GM18907 (cell line): ENCODE measurements around the gene UNC5CL.
A peak's percentile ranks its signal among the peaks of the same experiment; 100 is the strongest.
"Not testable (repeated sequence)": the region's sequence is repeated elsewhere in the genome, so short reads cannot be mapped to it uniquely, and the experiment has no call there.

Experiments used
- ATAC-seq: cut with Tn5 transposase; IDR thresholded peaks from one replicate; pipeline ENCODE4 v1.9.1; 2021; ENCODE audit warnings: mild to moderate bottlenecking, moderate library complexity; ENCODE audit not compliant: unreplicated experiment

The UNC5CL gene

DNA sequence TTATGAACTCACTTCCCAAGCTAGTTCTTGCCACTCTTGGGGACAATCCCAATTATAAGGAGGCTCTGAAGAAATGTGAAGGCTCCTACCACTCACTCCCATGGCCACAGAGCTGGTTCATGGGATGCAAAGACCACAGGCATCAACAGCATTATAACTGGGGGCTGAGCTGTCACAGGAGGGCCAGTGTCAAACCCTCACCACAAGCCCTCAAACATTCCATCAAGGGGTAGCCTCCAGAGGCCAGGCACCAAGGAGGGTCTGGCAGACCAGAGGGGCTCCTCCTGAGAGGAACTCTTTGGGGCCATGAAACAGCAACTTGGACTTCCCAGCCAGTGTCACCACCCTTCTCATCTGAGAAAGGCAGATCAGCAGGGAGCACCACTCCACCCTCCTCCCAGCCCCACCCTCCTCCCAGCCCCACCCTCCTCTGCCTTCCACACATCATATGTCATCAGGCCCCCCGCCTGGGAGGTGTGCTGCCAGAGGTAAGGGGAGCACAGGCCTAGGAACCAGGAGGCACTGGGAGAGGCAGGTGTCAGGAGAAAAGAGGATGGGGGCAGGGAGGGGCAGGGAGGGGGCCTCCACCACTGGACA is 2.0 kb upstream of the UNC5CL start:
- ATAC-seq: no peak

- ATAC-seq: peak; percentile 71
Measured at GRCh38 chr6:41040101-41040939, 1.3 kb upstream of the UNC5CL start.

DNA sequence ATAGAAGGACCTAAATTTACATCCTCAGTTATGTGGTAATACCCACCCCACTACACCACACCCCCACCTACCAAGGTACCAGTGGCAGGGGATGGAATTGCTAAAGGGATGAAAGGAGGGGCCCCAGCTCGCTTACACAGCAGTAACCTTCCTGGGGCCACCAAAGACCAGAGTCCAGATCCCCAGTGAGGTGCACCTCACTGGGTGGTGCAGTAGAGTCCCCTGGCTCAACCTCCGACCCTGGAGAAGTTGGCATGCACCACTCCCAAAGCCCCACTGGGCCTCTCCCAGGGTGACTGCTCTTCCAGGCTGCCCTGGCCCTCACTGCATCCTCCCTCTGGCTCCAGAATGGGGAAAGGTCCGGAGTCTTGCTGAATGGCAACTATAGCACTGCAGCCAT is 816 bp downstream of the UNC5CL start:
- ATAC-seq: no peak

- ATAC-seq: no peak
Measured at GRCh38 chr6:41037107-41037900, 1.7 kb downstream of the UNC5CL start.

DNA sequence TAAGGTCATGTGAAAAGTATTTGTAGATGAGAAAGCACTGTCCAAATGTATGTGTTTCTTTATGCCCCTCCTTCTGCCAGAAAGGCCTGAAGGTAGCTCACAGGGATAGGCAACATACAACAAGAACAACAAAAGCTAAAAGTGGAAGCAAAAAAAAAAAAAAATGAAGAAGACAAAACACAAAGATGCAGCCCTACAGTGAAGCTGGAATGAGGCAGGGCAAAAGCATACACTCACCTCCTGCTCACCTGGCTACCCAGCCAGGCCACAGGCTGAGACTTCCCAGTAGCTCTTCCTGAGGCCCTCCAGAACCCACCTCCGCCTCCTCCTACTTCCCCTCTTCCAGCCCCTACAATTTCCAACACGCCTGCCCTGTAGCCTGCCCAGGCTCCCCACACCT is 2.4 kb downstream of the UNC5CL start:
- ATAC-seq: no peak

DNA sequence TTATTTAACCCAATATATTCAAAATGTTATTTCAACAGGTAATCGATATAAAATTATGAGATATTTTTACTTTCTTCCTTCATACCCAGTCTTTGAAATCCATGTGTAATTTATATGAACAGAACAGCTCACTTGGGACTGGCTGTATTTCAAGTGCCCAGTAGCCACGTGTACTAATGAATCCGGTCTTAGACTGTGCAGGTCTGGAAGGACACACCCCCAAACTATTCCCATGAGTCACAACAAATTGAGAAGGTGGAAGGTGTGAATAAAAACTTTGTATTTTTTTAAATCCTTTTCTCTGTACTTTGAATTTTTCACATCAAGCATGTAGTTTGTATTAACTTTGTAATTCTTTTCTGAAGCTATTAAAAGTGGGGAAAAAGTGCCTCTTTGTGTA is 2.8 kb downstream of the UNC5CL start:
- no peak for ATAC-seq

GRCh38 chr6:41033776-41034175 is 5.2 kb downstream of the UNC5CL start:
- ATAC-seq: no peak

DNA sequence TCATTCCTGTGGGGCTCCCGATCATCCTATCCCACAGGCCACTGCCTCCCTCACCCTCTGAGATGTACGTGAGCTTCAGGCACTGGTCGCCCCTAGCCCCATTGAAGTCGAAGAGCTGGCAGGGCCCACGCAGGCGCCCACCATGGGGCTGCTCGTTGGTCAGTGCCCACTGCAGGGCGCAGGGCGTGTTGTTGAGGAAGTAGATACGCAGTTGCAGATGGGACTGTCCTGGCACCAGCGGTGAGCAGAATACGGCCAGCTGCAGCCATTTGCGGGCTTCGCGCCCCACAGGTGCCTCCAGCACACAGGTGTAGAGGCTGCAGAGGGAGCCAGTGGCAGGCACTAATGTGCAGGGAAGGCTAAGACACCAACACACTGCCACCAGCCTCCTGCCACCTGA is 6.2 kb downstream of the UNC5CL start:
- no peak for ATAC-seq

- ATAC-seq: peak; percentile 43
Measured at GRCh38 chr6:41028561-41029412, 10.2 kb downstream of the UNC5CL start.

DNA sequence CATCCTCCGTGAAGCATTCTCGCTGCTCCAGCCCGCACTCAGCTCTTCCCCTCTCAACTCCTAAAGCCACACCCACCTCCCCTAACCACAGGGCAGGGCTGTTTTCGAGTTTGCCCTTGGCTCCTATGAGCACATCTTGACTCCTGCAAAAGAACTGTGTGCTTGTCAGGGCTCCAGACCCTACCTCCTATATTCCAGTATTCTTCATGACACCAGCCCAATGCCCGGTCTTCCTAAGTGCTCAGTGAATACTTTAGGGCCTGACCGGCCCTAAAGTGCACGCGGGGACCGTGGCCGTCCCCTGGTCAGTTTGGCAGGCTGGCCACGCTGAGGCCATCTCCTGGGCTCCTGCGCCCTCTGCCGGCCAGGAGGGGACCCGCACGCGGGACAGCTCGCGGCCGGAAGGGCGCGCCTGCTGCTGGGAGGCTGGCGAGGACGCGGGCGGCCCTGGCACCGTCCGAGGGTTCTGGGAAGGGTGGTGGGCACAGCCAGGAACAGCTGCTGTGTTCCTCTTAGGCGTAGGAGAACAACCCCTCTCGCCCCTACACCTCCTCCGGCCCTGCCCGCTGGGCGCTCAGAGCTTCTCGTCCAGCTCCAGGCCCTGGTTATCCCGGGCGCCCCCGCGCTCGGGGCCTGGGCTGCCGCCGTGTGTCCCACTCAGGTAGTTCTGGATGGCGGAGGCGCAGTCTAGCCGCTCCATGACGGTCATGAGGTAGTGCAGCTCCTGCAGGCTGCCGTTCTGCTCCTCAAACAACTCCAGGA is 11.0 kb downstream of the UNC5CL start:
- peak; percentile 88 for ATAC-seq

GRCh38 chr6:41027241-41027640 is 11.8 kb downstream of the UNC5CL start:
- ATAC-seq: no peak

- ATAC-seq: no peak
Measured at GRCh38 chr6:41025966-41026530, 13.0 kb downstream of the UNC5CL start.

DNA sequence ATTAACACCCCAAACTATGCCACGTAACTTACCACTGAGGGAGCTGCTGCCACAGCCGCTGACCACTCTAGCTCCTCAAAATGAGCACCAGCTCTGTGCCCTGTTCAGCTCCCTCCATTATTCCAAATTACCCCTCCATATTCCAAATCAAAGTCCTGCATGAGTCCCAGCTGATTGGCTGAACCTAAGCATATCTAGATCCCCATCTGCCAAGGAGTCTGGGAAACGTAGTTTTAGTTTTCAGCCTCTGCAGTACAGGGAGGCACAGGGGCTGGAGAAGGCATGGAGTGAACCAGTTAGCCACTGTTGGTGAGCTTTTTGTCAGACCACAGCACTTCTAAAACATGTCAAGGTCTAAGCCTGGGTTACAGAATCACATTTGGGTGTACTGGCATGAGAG is 15.9 kb downstream of the UNC5CL start:
- no peak for ATAC-seq

DNA sequence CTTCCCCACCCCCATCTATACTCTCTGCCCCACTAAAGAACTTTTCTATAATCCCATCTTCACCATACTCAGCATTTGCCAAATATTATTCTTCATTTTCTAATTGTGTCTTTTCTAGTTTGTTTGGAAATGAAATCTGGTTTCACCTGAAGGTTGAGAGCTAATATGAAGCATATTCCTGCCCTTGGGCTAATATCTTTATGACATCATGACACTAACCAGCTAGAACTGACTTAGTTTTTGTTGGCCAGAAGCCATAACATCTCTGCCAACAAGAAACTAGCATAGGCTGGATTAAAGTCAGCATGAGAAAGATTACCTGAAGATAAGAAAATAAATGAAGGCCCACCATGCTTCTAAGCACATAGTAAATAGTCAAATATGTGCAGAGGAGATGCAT is 16.7 kb downstream of the UNC5CL start:
- ATAC-seq: no peak

GRCh38 chr6:41021832-41022231 is 17.2 kb downstream of the UNC5CL start:
- no peak for ATAC-seq

- ATAC-seq: no peak
Measured at GRCh38 chr6:41017663-41018062, 21.4 kb downstream of the UNC5CL start.

GRCh38 chr6:41015860-41016259 is 23.2 kb downstream of the UNC5CL start:
- ATAC-seq: not testable (repeated sequence)

DNA sequence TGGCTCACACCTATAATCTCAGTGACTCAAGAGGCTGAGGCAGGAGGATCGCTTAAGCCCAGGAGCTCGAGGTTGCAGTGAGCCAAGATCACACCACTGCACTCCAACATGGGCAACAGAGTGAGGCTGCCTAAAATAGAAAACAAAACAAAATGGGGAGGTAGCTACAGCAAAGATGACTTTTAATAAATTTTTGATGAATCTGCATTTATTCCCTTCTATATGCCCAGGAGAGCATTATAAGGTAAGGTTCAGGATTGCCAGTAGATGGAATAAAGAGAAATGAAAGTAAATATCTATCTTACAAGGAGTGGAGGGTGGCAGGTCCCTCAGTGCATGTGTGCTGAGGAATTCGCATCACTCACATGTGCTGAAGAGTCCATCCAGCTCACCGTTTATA is 24.2 kb downstream of the UNC5CL start:
- ATAC-seq: no peak

DNA sequence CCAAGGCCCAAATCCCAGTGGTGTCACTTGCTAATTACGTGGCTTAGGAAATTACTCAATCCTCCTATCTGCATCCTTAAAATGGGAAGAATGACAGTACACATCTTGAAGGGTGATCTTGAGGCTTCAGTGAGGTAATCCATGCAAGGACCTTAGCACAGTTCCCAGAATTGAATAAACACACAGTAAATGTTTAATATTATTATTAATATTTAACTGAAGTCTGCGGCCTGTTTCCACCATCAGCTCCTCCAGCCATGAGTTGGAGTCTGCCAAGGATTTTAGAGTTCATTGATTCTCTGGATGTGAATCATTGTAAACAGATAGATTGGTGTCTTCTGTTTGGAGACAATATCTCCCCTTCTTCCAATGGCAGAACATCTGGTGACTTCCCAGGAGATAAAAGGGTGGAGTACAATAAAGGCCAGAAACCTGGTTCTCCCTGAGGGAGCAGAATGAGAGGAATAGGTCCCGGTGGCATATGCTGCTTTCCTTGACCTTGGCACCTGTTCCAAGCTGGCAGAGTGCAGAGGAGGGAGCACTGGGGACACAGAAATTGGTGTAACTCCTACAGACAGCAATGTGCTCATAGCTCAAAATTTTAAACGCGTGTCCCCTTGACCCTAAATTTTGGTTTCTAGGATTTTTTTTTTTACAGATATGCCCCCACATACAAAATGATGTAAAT is 25.4 kb downstream of the UNC5CL start:
- ATAC-seq: no peak
